ENCODE data around the gene PER1. TPM values are rescaled to one million over a fixed set of nuclear protein-coding genes. Genes with fewer than 3 reads are reported as not detected.
A peak's percentile ranks its signal among the peaks of the same experiment; 100 is the strongest.

The PER1 gene
- total RNA-seq, 4 donors from 2014 or later: 85.2 to 148 (median 137) TPM

DNA sequence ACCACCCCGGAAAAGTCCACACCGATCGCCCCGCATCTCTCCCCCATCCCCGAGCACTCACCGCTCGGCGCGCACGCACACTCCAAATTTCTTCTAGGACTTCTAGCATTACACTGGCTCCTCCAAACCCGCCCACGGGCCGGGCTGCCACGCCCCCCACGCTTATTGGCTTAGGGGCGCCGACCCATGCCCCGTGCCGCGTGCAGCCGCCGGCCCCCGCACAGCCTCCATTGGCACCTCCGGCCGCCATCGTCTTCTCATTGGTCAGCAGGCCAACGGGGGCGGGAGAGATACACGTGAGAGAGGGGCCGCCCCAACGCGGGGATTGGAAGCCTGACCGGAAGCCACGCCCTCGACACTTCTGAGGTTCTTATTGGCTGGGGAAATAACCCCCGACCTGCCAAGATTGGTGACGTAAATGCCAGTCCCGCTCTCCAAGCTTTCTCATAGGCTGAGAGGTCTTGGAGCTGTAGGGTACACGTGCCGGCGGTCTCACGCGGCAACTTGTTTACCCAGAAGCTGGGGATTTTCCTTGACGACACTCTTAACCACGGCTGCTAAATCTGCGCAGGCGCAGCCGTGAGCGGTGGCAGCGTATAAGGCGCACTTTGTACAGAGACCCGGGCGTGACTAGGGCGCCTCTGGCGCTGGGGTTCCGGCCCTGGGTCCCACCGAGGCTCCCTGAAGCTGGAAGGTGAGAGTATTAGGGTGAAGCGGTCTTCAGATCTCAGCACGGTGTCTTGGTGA is 4.2 kb upstream of the PER1 start:
- peak; percentile 100 for DNase-seq
- H3K4me3 ChIP-seq (replicated peaks in 1 of 3): peak overlapping the region; percentile 63 to 100 (median 81)
- peak overlapping the region; percentile 98 to 100 (median 100) for H3K27ac ChIP-seq
- TF ChIP-seq POLR2A (IDR thresholded peaks at IDR 0.05): peak; percentile 100
- TF ChIP-seq, protein P1, sequence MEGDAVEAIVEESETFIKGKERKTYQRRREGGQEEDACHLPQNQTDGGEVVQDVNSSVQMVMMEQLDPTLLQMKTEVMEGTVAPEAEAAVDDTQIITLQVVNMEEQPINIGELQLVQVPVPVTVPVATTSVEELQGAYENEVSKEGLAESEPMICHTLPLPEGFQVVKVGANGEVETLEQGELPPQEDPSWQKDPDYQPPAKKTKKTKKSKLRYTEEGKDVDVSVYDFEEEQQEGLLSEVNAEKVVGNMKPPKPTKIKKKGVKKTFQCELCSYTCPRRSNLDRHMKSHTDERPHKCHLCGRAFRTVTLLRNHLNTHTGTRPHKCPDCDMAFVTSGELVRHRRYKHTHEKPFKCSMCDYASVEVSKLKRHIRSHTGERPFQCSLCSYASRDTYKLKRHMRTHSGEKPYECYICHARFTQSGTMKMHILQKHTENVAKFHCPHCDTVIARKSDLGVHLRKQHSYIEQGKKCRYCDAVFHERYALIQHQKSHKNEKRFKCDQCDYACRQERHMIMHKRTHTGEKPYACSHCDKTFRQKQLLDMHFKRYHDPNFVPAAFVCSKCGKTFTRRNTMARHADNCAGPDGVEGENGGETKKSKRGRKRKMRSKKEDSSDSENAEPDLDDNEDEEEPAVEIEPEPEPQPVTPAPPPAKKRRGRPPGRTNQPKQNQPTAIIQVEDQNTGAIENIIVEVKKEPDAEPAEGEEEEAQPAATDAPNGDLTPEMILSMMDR (IDR thresholded peaks at IDR 0.05): no peak
- no peaks in the 10 kb centered on the region for H3K9me3 ChIP-seq
- intact Hi-C loops (cut with DNase I): no loop called here
- H3K36me3 ChIP-seq: peaks cover 4 to 13% of the 10 kb centered on the region in 2 donors
- H3K27me3 ChIP-seq: no peaks in the 10 kb centered on the region
- 1% methylated on average over 30 to 50 of the region's 59 CpGs for WGBS, 2 donors
- H3K4me1 ChIP-seq: peaks cover 30 to 54% of the 10 kb centered on the region in 2 donors

DNA sequence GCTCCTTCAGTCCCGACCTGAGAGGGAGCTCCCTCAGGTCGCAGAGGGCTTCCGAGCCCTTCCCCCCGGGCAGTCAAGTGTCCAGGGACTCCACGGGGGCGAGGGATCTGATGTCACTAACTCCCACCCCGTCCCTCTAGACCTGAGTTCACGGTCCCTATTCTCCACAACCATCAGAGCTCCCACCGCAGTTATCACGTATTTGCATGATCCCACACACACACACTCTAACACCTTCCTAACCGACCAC is 3.7 kb upstream of the PER1 start:
- Histone ChIP-seq H3K27me3 (no peaks in the 10 kb centered on the region), H3K9me3 (no peaks in the 10 kb centered on the region), H3K36me3 (peaks cover 4 to 8% of the 10 kb centered on the region in 2 donors), H3K4me1 (peaks cover 29 to 54% of the 10 kb centered on the region in 2 donors), H3K27ac (peak overlapping the region; percentile 98 to 100 (median 100)), H3K4me3 (replicated peaks in 1 of 3) (peak overlapping the region; percentile 63 to 100 (median 81))
- TF ChIP-seq POLR2A (IDR thresholded peaks at IDR 0.05): no peak
- TF ChIP-seq, protein P1 (IDR thresholded peaks at IDR 0.05): no peak
- intact Hi-C loops (cut with DNase I): no loop called here
- 1 to 3% methylated on average over 11 of the region's 11 CpGs for WGBS, 2 donors
- DNase-seq: no peak

DNA sequence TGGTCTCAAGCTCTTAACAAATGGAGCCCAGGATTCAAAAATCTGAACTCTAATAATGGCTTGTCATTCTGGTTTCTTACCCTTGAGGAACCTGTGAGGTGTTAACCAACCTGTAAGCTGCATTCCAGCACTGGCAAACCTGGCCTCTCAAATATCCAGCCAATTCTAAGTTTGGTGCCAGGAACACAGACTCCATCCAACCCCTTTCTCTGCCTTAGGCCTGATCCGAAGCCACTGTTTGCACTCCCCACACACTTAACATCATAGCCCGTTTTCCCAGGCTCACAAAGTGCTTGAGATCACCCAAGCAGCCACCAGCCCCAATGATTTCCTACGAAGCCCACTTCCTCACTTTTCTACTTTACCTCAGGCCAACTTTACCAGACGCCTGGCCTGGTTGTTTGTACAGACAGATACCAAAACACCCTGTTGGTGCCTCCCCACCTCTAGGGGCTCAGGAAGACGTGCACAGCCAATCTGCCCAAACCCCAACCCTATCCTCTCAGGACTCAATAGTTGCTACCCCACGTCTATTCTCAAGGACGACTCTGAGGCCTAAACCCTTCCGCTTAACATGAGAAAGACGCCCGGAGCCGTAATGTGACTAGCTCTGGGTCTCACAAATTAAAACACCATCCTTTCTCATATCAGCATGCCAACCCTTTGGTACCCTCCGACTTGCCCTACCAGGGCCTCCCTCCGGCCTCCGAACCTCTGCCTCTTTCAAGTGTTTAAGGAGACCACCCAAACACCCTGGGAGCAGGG is 3.2 kb upstream of the PER1 start:
- peaks cover 8 to 9% of the 10 kb centered on the region in 2 donors for H3K36me3 ChIP-seq
- H3K27ac ChIP-seq: peak overlapping the region; percentile 98 to 100 (median 100)
- TF ChIP-seq, protein P1 (IDR thresholded peaks at IDR 0.05): no peak
- peak; percentile 39 to 92 for TF ChIP-seq POLR2A (IDR thresholded peaks at IDR 0.05)
- peak overlapping the region; percentile 63 to 100 (median 81) for H3K4me3 ChIP-seq (replicated peaks in 1 of 3)
- H3K9me3 ChIP-seq: no peaks in the 10 kb centered on the region
- peak; percentile 81 to 82 for DNase-seq
- intact Hi-C loops (cut with DNase I): no loop called here
- peaks cover 31 to 55% of the 10 kb centered on the region in 2 donors for H3K4me1 ChIP-seq
- no peaks in the 10 kb centered on the region for H3K27me3 ChIP-seq
- WGBS, 2 donors: 17 to 20% methylated on average over 14 of the region's 14 CpGs

DNA sequence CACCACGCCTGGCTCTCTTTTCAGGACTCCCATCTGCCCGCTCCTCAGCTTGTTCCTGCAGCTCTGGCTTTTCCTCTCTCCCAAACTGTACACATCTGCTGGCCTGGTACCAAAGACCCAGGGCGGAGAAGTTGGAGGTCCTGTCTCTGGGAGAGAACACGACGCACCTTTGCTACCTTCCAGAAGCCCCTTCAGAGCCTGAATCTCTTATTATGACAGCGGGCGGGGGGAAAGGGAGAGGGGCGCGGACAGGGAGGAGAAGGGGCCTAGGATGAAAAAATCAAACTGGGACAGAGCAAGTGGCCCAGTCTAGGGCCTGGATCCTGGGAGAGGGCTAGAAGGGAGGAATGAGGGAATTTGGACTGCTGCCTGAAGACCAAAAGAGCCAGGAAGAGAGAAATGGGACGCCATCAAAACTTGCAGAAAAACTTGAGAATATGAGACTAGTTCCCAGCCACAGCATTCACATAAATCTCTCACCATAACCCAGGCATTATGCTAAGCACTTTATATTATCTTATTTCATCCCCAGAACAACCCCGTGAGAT is 2.5 kb upstream of the PER1 start:
- peaks cover 13 to 15% of the 10 kb centered on the region in 2 donors for H3K36me3 ChIP-seq
- no peaks in the 10 kb centered on the region for H3K9me3 ChIP-seq
- H3K4me1 ChIP-seq: peaks cover 37 to 59% of the 10 kb centered on the region in 2 donors
- peak overlapping the region; percentile 58 to 100 (median 81) for H3K4me3 ChIP-seq (replicated peaks in 1 of 3)
- WGBS, 2 donors: 22 to 30% methylated on average over 11 of the region's 11 CpGs
- DNase-seq: no peak
- intact Hi-C loops (cut with DNase I): no loop called here
- TF ChIP-seq, protein P1 (IDR thresholded peaks at IDR 0.05): no peak
- TF ChIP-seq POLR2A (IDR thresholded peaks at IDR 0.05): no peak
- H3K27ac ChIP-seq: peak overlapping the region; percentile 98 to 100 (median 100)
- no peaks in the 10 kb centered on the region for H3K27me3 ChIP-seq

Measured in thyroid gland (tissue), 4 donors.